Astrocyte (in vitro differentiated cells and primary cell): ENCODE measurements around the gene HOXB13. TPM values are rescaled to one million over a fixed set of nuclear protein-coding genes. Genes with fewer than 3 reads are reported as not detected.

Experiments used
- DNase-seq: peaks from one replicate; pipeline ENCODE4 v3.0.0-alpha.2; 2010; ENCODE audit warnings: low read depth
- FAIRE-seq: peaks from 2 replicates; lab custom pipeline; 2011; peaks lifted over from hg19 to GRCh38; lab: Jason Lieb, UNC
- H2AFZ ChIP-seq: 2 replicates; pipeline ENCODE4 v1.6.0; 2012; ENCODE audit warnings: low read depth, low read length, inconsistent platforms
- H3K27ac ChIP-seq: 2 replicates; pipeline ENCODE4 v1.5.1; 2011; ENCODE audit warnings: low read depth, low read length, inconsistent platforms
- H3K27me3 ChIP-seq: 2 replicates; pipeline ENCODE4 v1.6.0; 2011; ENCODE audit warnings: low read length, inconsistent platforms; ENCODE audit not compliant: insufficient read depth
- H3K36me3 ChIP-seq: 2 replicates; pipeline ENCODE4 v1.5.1; 2011; ENCODE audit warnings: low read length, inconsistent platforms; ENCODE audit not compliant: insufficient read depth
- H3K4me1 ChIP-seq: 2 replicates; pipeline ENCODE4 v1.5.1; 2011; ENCODE audit warnings: low read length, inconsistent platforms; ENCODE audit not compliant: insufficient read depth
- H3K4me2 ChIP-seq: 2 replicates; pipeline ENCODE4 v1.6.0; 2012; ENCODE audit warnings: low read length, inconsistent platforms
- H3K4me3 ChIP-seq: 2 replicates; pipeline ENCODE4 v1.5.1; 2011; ENCODE audit warnings: low read depth, mild to moderate bottlenecking, low read length, inconsistent platforms; ENCODE audit not compliant: insufficient read depth
- H3K79me2 ChIP-seq: 2 replicates; pipeline ENCODE4 v1.6.0; 2012; ENCODE audit warnings: mild to moderate bottlenecking, low read length, inconsistent platforms; ENCODE audit not compliant: insufficient read depth
- H3K9ac ChIP-seq: 2 replicates; pipeline ENCODE4 v1.6.0; 2012; ENCODE audit warnings: mild to moderate bottlenecking, low read length, inconsistent platforms
- H3K9me3 ChIP-seq: 2 replicates; pipeline ENCODE4 v1.5.1; 2012; ENCODE audit warnings: low read depth, mild to moderate bottlenecking, low read length, inconsistent platforms; ENCODE audit not compliant: insufficient read depth
- H4K20me1 ChIP-seq: 2 replicates; pipeline ENCODE4 v1.6.0; 2012; ENCODE audit warnings: low read length, inconsistent platforms; ENCODE audit not compliant: insufficient read depth
- H3K27ac Mint-ChIP-seq: one replicate; pipeline ENCODE4 v1.8.0; 2021; ENCODE audit warnings: mild to moderate bottlenecking, mixed read lengths; ENCODE audit not compliant: unreplicated experiment
- H3K27me3 Mint-ChIP-seq: one replicate; pipeline ENCODE4 v1.8.0; 2021; ENCODE audit warnings: low read depth, mixed read lengths; ENCODE audit not compliant: unreplicated experiment
- H3K36me3 Mint-ChIP-seq: one replicate; pipeline ENCODE4 v1.8.0; 2021; ENCODE audit warnings: low read depth, mixed read lengths; ENCODE audit not compliant: unreplicated experiment
- H3K4me1 Mint-ChIP-seq: one replicate; pipeline ENCODE4 v1.8.0; 2021; ENCODE audit warnings: low read depth, mixed read lengths; ENCODE audit not compliant: unreplicated experiment
- H3K4me3 Mint-ChIP-seq: one replicate; pipeline ENCODE4 v1.8.0; 2021; ENCODE audit warnings: mild to moderate bottlenecking, moderate library complexity, mixed read lengths; ENCODE audit not compliant: unreplicated experiment
- H3K9me3 Mint-ChIP-seq: one replicate; pipeline ENCODE4 v1.8.0; 2021; ENCODE audit warnings: mild to moderate bottlenecking, mixed read lengths; ENCODE audit not compliant: unreplicated experiment
- CTCF ChIP-seq: IDR thresholded peaks from 2 replicates; pipeline ENCODE4 v1.5.1; 2011; ENCODE audit warnings: low read depth, mild to moderate bottlenecking, inconsistent platforms, low read length, moderate library complexity; ENCODE audit not compliant: insufficient read depth
- EZH2 ChIP-seq: IDR thresholded peaks from 2 replicates; pipeline ENCODE4 v1.6.1; 2012; ENCODE audit warnings: mild to moderate bottlenecking, low read length, inconsistent platforms; ENCODE audit not compliant: insufficient read depth
- total RNA-seq: library from RNA; stranded (reverse); gene quantifications from 2 replicates; pipeline ENCODE4 v1.2.1, GENCODE V29; 2021

Gene HOXB13
- total RNA-seq, 1 donor from 2014 or later, result not detected

DNA sequence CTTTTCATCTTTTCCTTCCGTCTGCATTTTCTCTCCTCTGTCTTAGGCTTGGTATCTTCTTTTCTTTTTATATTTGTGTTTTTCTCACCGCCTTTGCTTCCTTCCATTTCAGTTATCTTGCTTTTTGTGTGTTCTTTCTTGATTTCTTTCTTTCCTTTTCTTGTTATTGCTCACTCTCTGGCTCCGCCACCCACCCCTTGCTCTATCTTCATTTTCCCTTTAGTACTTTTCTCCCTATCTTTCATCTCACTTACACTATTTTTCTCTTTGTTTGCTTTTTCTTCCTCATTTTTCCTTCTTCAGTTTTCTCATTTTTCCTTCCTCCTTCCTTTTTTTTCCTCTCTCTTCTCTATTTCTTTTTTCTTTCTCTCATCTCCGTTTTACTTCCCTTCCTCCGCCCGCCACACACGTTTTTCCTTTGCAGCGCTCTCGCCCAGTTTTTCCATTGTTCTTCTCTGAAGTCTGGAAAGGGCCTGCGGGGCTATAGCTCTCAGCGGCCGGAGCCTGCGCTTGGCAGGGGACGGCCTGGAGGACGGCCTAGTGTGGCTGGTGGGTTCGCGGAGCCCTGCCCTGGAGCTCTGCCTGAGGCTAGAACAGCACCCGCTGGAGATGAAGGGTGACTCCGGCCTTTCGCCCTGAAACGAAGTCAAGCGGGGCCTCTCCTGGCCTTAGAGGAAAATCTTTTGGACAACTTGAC, 5.2 kb upstream of the HOXB13 start:
- Mint-ChIP-seq H3K9me3 (peaks cover 10% of the 10 kb centered on the region), H3K27ac (no peak overlapping the region), H3K36me3 (no peaks in the 10 kb centered on the region), H3K4me3 (no peak overlapping the region), H3K4me1 (peaks cover 2% of the 10 kb centered on the region), H3K27me3 (peaks cover 95% of the 10 kb centered on the region)
- Histone ChIP-seq H2AFZ (no peak overlapping the region), H3K4me1 (no peaks in the 10 kb centered on the region), H3K79me2 (no peaks in the 10 kb centered on the region), H3K36me3 (no peaks in the 10 kb centered on the region), H3K9me3 (no peaks in the 10 kb centered on the region), H3K9ac (no peak overlapping the region), H3K4me2 (no peak overlapping the region), H4K20me1 (no peaks in the 10 kb centered on the region), H3K4me3 (no peak overlapping the region), H3K27ac (no peak overlapping the region), H3K27me3 (peaks cover 95% of the 10 kb centered on the region)
- no peak for DNase-seq
- FAIRE-seq, result no peak
- TF ChIP-seq CTCF (no peak), EZH2 (no peak)

DNA sequence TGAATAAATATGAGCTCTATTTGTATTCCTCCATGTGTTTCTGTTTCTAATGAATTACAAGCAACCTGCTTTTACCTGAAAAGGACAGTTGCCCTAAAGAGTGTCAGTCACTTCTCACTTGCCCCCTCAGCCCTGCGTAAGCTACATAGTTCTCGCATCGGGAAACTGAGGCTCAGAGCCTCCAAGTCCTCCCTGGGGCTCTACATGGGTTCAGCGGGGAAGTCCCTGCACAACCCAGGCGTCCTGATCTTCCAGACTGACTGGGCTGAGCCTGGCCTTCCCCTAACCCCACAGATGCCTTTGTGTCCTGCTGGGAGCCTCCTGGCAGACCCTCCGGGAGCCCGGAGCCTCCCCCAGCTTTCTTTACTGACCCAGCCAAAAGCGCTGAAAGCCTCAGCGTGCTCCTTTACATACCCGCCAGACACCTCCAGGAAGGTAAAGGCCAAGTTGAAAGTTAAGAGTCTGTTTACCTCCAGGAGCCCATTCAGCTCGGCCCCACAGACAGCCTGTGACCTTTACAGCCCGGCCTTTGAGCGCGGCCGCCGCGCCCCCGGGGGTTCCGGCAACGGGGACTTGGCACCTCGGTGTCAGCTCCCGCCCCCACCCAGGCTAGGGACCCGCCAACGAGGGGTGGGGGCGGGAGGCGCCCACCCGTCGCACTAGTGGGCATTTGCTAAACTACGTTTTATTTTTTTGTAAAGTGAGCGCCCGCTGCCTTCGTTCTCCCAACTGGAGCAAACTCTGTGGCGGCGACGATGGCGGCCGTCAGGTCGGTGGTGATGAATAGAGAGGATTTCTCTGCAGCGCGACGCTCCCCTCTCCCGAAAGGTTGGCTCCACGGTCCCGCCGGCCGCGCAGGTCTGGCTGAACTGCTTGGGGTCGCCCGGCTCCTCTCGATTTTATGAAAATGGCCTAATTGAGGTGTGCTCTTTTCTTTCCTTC, 4.4 kb upstream of the HOXB13 start:
- no peak overlapping the region for H2AFZ ChIP-seq
- no peaks in the 10 kb centered on the region for H3K9me3 ChIP-seq
- peaks cover 95% of the 10 kb centered on the region for H3K27me3 ChIP-seq
- H3K27me3 Mint-ChIP-seq, result peaks cover 94% of the 10 kb centered on the region
- H3K9me3 Mint-ChIP-seq, result peaks cover 10% of the 10 kb centered on the region
- no peak overlapping the region for H3K9ac ChIP-seq
- no peak for FAIRE-seq
- no peak overlapping the region for H3K4me2 ChIP-seq
- H3K4me3 Mint-ChIP-seq, result no peak overlapping the region
- H3K79me2 ChIP-seq, result no peaks in the 10 kb centered on the region
- no peak overlapping the region for H3K4me3 ChIP-seq
- H3K4me1 ChIP-seq, result no peaks in the 10 kb centered on the region
- H3K27ac Mint-ChIP-seq, result no peak overlapping the region
- TF ChIP-seq CTCF (no peak), EZH2 (peak; percentile 94)
- no peak overlapping the region for H3K27ac ChIP-seq
- H3K36me3 ChIP-seq, result no peaks in the 10 kb centered on the region
- no peak for DNase-seq
- H3K36me3 Mint-ChIP-seq, result no peaks in the 10 kb centered on the region
- peaks cover 2% of the 10 kb centered on the region for H3K4me1 Mint-ChIP-seq
- no peaks in the 10 kb centered on the region for H4K20me1 ChIP-seq
